DMS114 treated with DMSO at 0.1 percent for 48 hours (cell line): ENCODE measurements around the gene RBKS.
"Not testable (repeated sequence)": the region's sequence is repeated elsewhere in the genome, so short reads cannot be mapped to it uniquely, and the experiment has no call there.

Experiments used
- DNase-seq: peaks from one replicate; lab custom pipeline; 2025; ENCODE audit not compliant: unreplicated experiment; lab: John Stamatoyannopoulos, UW

The RBKS gene

DNA sequence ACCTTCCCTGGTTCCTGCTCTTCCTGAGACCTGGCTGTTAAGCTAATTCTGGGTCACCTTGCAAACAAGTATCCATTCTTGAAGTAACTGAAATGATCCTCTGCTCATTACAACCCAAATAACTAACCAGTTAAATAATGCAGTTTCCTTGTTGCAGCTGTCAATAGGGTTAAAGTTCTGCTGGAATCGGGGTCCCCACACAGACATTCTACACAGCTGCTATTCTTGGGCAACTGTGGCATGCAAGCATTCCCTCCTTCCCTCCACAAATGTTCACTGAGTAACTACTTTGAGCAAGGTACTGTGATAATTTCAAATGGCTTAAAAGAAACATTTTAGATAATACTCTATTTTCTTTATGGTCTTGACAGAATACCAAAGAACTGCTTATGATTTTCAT, 17.1 kb downstream of the RBKS start:
- DNase-seq = no peak

DNA sequence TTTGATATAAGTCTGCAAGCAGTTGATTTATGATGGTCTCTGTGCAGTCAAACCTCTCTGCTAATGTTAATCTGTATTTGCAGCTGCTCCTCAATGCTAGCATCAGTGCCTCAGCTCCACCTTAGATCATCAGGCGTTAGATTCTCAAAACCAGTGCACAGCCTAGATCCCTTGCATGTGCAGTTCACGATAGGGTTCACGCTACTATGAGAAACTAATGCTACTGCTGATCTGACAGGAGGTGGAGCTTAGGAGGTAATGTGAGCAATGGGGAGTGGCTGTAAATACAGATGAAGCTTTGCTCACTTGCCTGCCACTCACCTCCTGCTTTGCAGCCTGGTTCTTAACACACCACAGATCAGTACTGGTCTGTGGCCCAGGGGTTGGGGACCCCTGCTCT, 18.4 kb downstream of the RBKS start:
- DNase-seq = no peak

DNA sequence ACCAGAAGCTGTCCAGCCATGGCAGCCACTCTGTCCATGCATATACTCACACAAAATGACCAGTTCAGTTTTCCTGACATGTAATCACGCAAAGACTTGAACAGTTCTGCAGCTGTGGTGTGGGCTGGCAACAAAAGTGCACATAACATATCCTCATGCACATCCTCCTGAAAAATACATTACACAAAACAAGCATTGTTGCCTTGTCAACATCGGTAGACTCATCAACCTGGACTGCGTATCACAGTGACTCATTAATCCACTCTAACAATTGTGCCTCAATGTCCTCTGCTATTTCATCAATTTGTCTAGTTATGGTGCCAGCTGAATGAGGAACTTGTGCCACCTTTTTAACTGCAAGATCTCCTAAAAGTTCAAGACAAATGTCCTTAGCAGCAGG, 19.5 kb downstream of the RBKS start:
- no peak for DNase-seq

DNA sequence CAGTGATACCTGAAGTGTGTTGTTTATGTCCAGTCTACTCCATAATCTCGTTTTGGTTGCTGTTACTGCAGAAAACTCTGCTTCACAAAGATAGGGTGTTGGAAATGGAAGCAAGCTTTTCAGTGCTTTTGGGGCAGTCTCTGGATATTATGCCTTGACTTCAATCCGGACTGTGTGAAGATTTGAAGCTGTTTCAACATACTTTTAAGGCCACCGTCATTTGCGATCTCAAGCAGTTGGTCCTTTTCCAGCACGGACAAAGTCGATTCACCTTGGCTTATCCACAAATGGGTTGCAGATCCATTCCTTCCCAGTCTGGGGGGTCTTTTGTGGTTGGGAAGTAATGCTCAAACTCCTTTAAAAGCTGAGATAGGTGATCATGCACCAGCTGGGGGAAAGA, 20.4 kb downstream of the RBKS start:
- DNase-seq = no peak

DNA sequence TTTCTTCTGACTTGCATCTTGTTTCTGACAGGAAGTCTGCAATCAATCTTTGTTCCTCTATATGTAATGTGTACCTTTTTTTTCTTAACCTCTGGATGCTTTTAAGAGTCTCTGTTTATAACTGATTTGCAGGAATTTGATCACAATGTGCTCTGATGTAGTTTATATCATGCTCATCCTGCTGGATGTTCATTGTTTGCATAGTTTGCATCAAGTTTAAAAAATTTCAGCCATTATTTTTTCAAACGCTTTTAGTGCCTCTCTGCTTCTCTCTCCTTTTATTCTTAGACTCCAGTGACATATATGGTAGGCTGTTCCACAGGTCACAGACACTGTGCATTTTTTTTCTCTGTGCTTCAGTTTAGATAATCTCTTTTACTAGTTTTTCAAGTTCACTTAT, 23.9 kb downstream of the RBKS start:
- no peak for DNase-seq

DNA sequence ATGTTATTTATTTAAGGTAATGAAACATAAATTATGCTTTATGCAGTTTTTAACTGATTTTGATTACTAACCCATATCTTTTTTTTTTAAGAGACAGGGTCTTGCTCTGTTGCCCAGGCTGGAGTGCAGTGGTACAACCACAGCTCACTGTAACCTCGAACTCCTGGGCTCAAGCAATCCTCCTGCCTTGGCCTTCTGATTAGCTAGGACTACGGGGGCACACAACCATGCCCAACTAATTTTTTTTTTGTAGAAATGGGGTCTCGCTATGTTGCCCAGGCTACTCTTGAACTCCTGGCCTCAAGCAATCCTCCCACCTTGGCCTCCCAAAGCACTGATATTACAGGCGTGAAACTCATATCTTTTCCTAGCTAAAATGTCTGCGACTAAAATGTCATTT, 26.2 kb downstream of the RBKS start:
- DNase-seq = not testable (repeated sequence)

DNA sequence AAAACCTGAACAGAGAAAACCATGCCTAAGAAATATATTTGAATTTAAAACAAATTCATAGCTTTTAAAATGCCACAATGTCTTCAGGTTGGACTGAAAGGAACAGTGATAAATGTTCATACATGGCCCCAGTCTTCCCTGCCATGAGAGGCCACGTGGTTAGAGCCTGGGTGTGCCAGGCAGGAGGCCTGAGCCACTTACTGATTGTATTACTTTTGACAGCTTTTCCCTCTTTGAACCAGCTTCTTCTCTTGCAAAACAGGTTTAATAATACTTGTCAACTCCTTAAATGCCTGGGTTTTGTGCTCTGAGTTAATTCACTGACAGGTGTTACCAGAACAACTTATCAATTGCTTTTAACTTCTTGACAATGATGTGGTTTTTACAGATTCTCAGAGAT, 27.0 kb downstream of the RBKS start:
- no peak for DNase-seq

DNA sequence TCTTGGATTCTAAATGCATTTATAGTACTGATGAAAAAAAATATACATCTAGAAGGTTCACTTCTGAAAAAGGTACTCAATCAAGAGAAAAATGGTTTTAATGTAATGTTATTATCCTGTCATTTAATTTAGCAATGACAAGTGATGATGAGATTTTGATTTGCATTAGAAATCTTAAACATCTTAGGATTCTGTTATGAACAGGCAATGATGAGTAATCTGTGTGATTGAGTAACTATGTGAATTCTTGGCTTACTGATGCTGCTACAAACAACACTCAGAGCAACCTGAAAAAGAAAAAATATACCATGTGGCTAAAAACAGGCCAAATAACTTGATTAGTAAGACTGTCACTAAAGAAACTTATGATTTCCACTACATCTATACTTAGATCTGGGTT, 30.1 kb downstream of the RBKS start:
- no peak for DNase-seq

DNA sequence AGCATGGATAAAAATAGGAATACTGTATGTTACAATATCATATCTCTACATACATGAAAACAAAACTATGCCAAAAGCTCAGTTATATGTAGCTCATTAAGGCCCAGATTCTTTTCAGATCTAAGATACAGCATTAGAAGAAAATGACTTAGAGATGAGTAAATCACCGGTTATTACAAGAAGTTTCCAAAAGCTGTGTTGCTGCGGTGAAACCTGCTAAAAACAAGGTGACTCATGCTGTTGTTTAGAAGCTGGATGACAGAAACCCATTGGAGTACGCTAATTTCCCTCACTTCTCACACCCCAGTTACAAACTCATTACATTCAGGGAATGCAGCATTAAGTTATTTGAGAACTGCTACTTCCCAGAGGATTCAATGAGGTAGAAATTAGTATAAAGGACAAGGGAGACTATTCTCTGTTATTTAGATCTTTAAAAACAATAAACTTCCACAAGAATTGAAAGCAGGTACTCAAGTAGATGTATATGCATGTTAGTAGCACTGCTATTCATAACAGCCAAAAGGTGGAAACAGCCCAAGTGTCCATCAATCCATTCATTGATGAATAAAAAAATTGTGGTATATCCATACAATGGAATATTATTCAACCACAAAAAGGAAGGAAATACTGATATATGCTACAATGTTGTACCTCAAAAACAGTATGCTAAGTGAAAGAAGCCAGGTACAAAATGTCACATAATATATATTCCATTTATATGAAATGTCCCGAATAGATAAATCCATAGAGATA, 32.6 kb downstream of the RBKS start:
- DNase-seq = no peak

DNA sequence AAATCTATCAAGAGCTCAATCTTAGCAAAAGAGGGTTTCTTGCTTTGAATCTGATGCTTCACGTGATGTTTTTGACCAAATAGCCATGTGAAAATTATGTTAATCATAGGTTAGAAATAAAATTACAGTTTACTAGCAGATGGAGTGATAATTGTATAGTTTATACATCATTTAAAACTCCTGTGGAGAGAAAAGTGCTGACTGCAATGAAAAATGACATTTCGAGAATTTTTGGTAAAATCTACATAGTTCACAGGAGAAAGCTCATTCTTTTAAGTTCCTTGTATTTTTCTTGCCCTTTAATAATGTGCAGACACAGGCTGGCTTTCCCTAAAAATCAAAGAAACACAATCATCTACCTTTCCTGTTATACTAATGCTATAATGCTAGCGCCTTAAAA, 33.2 kb downstream of the RBKS start:
- no peak for DNase-seq

DNA sequence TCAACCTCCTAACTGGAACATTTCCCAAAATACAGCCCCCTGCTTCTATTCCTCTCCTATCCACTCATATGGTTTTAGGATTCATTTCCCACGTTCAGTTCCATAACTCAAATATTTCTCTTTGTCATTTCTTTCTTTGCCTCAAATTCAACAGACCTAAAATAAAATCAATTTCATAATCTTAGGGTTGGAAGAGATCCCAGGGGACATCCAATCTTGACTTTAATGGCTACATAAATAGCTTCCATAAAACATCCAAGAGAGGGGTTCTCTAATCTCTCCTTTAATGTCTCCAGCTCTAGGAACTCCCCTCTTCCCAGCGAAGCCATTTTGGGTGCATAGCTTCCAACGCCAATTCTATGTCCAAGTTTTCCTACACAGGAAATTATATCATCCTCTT, 33.8 kb downstream of the RBKS start:
- no peak for DNase-seq

DNA sequence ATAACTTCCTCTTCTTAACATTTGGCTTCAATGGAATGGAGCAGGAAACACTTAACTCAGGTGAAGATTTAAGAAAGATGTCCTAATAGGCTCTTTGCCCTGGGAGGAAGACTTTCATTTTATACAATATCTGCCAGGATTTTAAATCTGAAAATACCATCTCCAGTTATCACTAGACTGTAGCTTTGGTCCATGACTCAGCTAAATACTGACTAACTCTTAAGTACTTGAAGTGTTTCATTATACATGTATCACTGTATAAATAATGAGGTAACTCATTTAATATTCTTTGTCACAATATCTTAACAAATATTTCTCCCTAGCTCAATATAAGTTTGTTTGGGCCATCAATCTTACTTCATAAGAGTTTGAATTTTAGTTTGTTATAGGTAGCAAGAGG, 34.7 kb downstream of the RBKS start:
- no peak for DNase-seq

DNA sequence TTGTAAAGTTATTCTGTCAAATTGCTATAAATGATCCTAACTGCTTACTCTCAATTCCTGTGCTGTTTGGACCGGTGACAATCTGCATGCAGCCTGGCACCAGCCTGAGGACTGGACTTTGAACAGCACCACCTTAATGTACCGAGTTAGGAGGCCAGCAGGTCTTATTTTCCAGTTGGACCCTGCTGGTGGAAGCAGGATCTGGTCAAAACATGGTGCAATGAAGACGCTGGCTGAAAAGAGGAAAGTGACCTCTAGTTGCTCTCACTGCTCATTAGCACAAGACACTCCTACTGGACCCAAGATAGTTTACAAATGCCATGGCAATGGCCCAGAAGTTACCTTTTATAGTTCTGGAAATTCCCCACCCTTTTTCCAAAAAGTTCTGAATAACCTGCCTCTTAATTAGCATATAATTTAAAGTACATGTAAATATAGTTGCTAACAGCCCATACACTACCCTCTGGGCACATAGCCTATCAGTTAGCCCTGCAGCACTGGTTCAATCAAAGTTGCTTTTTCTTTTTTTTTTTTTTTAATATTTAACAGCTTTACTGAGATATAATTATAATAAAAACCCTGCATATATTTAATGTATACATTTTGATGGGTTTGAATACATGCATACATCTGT, 35.8 kb downstream of the RBKS start:
- no peak for DNase-seq

DNA sequence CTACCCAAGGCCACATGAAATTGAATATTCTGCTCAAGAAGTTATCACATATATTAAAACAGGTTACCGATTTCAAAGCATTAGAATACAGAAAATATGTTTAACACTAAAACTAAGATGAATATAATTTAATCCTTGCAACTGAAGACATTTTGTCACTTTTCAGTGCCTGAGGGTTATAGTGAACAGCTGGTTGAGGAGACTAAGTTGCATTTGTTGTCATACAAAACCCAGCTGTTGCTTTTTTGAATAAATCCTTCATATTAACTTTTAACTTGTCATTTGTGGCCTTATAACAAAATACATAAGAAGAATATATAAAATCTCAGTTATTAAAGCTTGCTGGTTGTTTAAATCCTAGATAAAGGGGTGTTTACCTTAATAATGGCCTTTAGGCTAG, 37.5 kb downstream of the RBKS start:
- DNase-seq = no peak

DNA sequence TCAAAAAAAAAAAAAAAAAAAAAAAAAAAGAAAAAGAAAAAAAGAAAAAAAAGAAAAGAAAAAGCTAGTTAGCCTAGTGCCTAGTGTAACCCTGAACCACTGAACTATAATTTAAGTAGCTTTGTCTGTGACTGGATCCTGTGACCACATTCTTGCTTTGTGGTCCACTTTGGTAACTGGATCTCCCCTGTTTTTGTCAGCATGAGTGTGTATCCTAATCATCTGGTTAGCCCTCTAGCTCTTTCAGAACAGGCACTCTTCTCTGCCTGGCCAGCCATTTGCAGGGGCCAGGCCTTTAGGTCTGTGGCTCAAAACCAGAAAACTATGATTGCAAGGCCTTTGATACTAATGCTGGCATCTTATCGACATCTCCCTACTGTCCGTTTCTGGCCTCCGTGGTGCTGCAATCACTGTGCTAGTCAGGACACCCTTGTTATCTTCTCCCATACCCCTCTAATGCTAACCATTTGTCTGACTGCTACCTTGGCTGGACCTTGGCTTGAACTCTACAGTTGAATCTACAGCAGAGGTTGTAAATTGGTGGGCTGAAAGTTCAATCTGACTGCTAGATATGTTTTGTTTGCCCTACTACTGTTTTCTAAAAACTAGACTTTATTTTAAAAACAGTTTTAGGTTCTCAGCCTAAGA, 40.5 kb downstream of the RBKS start:
- DNase-seq = no peak

DNA sequence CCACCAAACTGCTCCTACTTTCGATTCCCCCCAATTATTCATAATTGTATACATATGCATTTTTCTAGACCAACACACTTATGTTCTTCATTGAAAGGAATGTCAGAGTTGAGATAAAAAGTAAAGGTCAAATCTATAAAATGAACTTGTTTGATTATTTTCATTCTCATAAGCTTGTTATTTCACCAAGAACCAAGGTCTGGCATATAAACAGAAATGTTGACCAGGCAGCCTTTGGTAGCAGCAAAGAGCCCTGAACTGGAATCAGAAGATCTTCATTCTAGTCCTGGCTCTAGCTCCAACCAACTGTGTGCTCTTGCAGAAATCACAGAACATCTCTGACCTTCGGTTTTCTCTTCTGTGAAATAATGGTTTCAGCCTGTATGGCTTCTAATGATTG, 42.9 kb downstream of the RBKS start:
- no peak for DNase-seq

DNA sequence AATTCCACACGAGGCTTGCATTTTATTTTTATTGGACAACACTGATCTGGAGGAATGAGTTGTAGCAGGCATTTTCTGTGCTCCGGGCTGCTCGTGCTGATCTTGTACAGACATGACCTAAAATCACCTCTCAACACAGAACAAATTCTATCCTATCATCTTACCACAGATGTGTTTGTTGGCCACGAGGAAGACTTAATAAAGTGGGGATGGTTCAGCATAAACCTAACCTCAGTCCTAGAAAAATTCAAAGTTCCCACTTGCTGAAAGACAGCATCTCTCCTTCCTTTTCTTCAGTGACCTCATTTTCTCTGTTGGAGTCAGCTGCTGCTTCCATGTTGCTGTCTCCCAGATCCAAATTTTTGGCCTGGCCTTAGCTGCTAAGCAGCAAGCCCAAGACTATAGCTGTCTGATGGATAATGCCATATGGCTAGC, 45.3 kb downstream of the RBKS start:
- DNase-seq = no peak

DNA sequence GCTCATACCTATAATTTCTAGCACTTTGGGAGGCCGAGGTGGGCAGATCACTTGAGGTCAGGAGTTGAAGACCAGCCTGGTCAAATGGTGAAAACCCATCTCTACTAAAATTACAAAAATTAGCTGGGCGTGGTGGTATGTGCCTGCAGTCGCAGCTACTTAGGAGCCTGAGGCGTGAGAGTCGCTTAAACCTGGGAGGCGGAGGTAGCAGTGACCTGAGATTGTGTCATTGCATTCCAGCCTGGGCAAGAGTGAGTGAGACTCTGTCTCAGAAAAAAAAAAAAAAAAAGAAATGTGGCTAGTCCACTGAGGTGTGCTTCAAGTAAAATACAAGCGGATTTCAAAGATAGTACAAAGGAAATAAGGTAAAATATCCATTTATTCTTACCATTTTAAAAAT, 46.2 kb downstream of the RBKS start:
- no peak for DNase-seq

DNA sequence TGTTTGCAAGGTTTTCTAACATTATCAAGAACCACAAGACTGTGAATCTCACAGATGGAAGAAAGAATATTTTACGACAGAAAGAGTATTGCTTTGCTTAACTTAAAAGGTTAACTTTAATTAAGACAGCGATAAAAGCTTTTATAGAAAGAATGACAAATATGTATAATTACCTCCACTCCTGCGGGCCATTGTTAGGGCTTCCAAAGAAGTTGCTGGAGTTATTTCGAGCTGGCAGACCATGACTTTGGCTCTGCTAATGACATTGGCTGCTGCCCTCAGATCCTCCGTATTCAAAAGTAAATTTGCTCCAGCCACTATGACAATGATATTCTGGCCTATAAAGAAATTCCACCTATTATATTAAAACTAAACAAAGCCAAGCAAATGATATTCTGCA, 47.3 kb downstream of the RBKS start:
- no peak for DNase-seq

DNA sequence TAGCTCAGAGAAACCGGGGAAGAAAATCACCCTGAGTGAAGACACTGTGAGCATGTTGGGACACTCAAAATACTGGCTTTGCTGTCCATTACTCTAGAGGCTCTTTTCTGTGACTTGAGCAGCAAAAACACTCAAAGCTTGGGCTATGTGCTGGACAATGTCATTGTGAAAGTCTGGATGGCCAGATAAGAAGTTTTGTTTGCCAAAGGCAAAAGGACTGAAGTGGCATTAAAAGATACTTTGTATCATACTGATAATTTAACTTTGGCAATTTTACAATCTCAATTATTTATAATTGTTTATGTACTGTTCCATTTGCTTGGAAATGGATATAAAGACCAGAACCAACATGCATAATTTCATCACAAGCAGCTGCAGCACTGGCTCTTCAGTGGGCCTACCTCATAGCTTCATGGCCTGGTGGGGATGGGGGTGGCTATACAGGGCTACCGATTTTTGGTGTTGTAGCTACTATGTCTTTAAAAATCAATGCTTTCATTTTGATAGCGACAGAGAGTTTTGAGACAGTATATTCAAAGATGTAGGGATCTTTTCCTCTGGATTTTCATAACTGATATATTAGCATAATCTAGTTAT, 51.1 kb downstream of the RBKS start:
- no peak for DNase-seq

DNA sequence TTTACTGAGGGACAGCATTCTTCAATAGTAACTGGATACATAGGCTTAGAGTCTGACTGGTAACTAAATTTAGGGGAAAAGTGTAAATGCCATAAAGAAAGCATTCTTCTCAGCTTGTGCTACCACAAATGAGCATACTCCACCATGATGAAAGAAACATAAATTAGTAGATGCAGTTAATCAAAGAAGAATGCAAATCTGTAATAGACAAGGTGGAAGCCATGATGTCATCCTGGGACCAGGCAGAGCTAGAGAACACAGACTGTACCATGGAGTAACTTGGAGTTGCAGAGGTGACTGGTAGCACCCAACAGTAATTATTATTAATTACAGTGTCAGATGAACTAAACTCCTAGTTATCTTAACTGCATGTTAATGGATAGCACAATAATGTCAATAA, 51.7 kb downstream of the RBKS start:
- DNase-seq = no peak

DNA sequence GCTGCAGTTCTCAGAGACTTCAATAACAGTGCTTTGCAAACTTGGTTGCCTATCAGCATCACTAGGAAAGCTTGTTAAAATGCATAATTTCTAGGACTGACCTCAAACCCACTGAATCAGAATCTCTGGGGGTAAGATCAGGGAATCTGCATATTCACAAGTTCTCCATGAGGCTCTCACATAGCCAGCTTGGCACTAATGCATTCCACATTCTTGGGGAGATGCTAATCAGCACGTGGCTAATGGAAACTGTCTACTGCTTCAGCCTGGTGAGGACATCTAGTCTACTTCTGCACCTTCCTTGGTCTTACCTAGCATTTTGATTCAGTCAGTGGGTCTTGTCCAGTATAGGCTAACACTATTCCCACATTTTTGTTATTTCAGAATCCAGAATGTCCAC, 56.3 kb downstream of the RBKS start:
- DNase-seq = no peak
